ENCODE results near the gene TEAD4. TPM values are rescaled to one million over a fixed set of nuclear protein-coding genes. Genes with fewer than 3 reads are reported as not detected.
"Not testable (repeated sequence)": the region's sequence is repeated elsewhere in the genome, so short reads cannot be mapped to it uniquely, and the experiment has no call there.

Gene TEAD4
- total RNA-seq, 1 donor: 15.2 TPM

- no peaks in the 10 kb centered on the region for H3K79me2 ChIP-seq (ENCODE audit: insufficient read depth, low read length)
- H4K20me1 ChIP-seq (ENCODE audit: insufficient read depth, low read length): no peaks in the 10 kb centered on the region
- H3K27ac ChIP-seq (ENCODE audit: low read depth, low read length): no peak overlapping the region
- TF ChIP-seq CTCF (IDR thresholded peaks at IDR 0.05; ENCODE audit: extremely low read depth, low read depth, low read length): no peak
- H2AFZ ChIP-seq (ENCODE audit: low read length): no peak overlapping the region
- H3K4me2 ChIP-seq (ENCODE audit: insufficient read depth, low read length): peak overlapping the region; percentile 18
- H3K4me1 ChIP-seq (ENCODE audit: insufficient read depth, low read length): peaks cover 9% of the 10 kb centered on the region
- no peak for DNase-seq (ENCODE audit: insufficient read length, low spot score, missing footprints)
- H3K36me3 ChIP-seq (ENCODE audit: insufficient read depth, low read length): no peaks in the 10 kb centered on the region
- peaks cover 26% of the 10 kb centered on the region for H3K27me3 ChIP-seq (ENCODE audit: insufficient read depth, low read length)
- no peak overlapping the region for H3K4me3 ChIP-seq (ENCODE audit: insufficient read depth, low read length)
- no peaks in the 10 kb centered on the region for H3K9me3 ChIP-seq (ENCODE audit: low read depth, low read length)
Measured at GRCh38 chr12:3061501-3062215, 102.5 kb downstream of the TEAD4 start.

GRCh38 chr12:3065300-3065699, 106.1 kb downstream of the TEAD4 start:
- no peak for DNase-seq (ENCODE audit: insufficient read length, low spot score, missing footprints)
- Histone ChIP-seq H3K9me3 (ENCODE audit: low read depth, low read length) (no peaks in the 10 kb centered on the region), H4K20me1 (ENCODE audit: insufficient read depth, low read length) (no peaks in the 10 kb centered on the region), H3K4me3 (ENCODE audit: insufficient read depth, low read length) (no peak overlapping the region), H3K27me3 (ENCODE audit: insufficient read depth, low read length) (peaks cover 38% of the 10 kb centered on the region), H3K27ac (ENCODE audit: low read depth, low read length) (no peak overlapping the region), H3K36me3 (ENCODE audit: insufficient read depth, low read length) (no peaks in the 10 kb centered on the region), H2AFZ (ENCODE audit: low read length) (no peak overlapping the region), H3K4me2 (ENCODE audit: insufficient read depth, low read length) (no peak overlapping the region), H3K79me2 (ENCODE audit: insufficient read depth, low read length) (no peaks in the 10 kb centered on the region), H3K4me1 (ENCODE audit: insufficient read depth, low read length) (peaks cover 9% of the 10 kb centered on the region)
- no peak for TF ChIP-seq CTCF (IDR thresholded peaks at IDR 0.05; ENCODE audit: extremely low read depth, low read depth, low read length)

- not testable (repeated sequence) for H3K4me3 ChIP-seq (ENCODE audit: insufficient read depth, low read length); H3K4me1 ChIP-seq (ENCODE audit: insufficient read depth, low read length); H4K20me1 ChIP-seq (ENCODE audit: insufficient read depth, low read length); H3K36me3 ChIP-seq (ENCODE audit: insufficient read depth, low read length); H3K4me2 ChIP-seq (ENCODE audit: insufficient read depth, low read length); H3K27ac ChIP-seq (ENCODE audit: low read depth, low read length); H3K79me2 ChIP-seq (ENCODE audit: insufficient read depth, low read length); DNase-seq (ENCODE audit: insufficient read length, low spot score, missing footprints); H2AFZ ChIP-seq (ENCODE audit: low read length); H3K9me3 ChIP-seq (ENCODE audit: low read depth, low read length)
- peaks cover 38% of the 10 kb centered on the region for H3K27me3 ChIP-seq (ENCODE audit: insufficient read depth, low read length)
Measured at GRCh38 chr12:3065846-3066245, 106.6 kb downstream of the TEAD4 start.

GRCh38 chr12:3069714-3070113, 110.5 kb downstream of the TEAD4 start:
- Histone ChIP-seq H3K36me3 (ENCODE audit: insufficient read depth, low read length) (no peaks in the 10 kb centered on the region), H3K79me2 (ENCODE audit: insufficient read depth, low read length) (no peaks in the 10 kb centered on the region), H3K4me2 (ENCODE audit: insufficient read depth, low read length) (no peak overlapping the region), H3K9me3 (ENCODE audit: low read depth, low read length) (no peaks in the 10 kb centered on the region), H3K27ac (ENCODE audit: low read depth, low read length) (no peak overlapping the region), H3K27me3 (ENCODE audit: insufficient read depth, low read length) (peaks cover 17% of the 10 kb centered on the region), H3K4me3 (ENCODE audit: insufficient read depth, low read length) (no peak overlapping the region), H3K4me1 (ENCODE audit: insufficient read depth, low read length) (peaks cover 5% of the 10 kb centered on the region), H4K20me1 (ENCODE audit: insufficient read depth, low read length) (no peaks in the 10 kb centered on the region), H2AFZ (ENCODE audit: low read length) (no peak overlapping the region)
- DNase-seq (ENCODE audit: insufficient read length, low spot score, missing footprints): peak; percentile 37
- no peak for TF ChIP-seq CTCF (IDR thresholded peaks at IDR 0.05; ENCODE audit: extremely low read depth, low read depth, low read length)

Data from osteoblast (primary cell).